ENCODE measurements around the gene DCTPP1.

Gene DCTPP1

GRCh38 chr16:30434852-30435251, 5.0 kb upstream of the DCTPP1 start:
- Histone ChIP-seq H3K27ac (ENCODE audit: insufficient read depth, low read depth, low read length, poor library complexity, severe bottlenecking) (no peak overlapping the region), H3K36me3 (ENCODE audit: control insufficient read depth, insufficient read depth, low read length) (no peaks in the 10 kb centered on the region), H3K4me3 (ENCODE audit: insufficient read depth, low read depth, low read length) (no peak overlapping the region), H3K27me3 (ENCODE audit: control insufficient read depth, insufficient read depth, low read length, poor library complexity, severe bottlenecking) (peaks cover 5% of the 10 kb centered on the region), H3K9me3 (ENCODE audit: control insufficient read depth, low read length) (no peaks in the 10 kb centered on the region), H3K4me1 (ENCODE audit: control insufficient read depth, insufficient read depth, low read length) (no peaks in the 10 kb centered on the region)
- WGBS, 2 experiments = 76% methylated on average over 4 of the region's 4 CpGs

DNA sequence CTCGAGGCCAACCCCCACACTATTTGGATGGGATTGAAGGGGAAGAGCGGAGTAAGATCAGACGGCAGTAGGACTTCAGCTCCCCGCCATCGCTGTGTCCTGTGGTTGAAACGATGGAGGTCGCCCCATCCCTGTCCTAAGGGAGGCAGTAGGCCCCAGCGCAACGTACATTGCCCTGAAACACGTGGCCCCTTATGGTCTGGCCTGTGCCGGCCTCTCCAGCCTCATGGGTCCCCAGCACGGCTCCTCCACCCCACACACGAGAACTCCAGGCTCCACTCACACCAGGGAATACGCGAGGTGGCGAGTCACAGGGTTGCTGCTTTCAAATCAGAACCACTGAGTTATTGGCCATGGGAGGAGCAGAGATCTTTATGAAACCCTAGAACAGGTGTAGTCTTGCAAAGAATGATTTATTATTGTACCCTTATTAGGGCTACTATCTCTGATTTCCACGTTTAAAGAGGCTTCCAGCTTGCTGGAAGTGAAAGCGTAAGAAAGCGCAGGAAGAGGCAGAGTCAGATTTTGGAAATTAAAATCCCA, 669 bp upstream of the DCTPP1 start:
- Histone ChIP-seq H3K27me3 (ENCODE audit: control insufficient read depth, insufficient read depth, low read length, poor library complexity, severe bottlenecking) (peaks cover 5% of the 10 kb centered on the region), H3K27ac (ENCODE audit: insufficient read depth, low read depth, low read length, poor library complexity, severe bottlenecking) (no peak overlapping the region), H3K4me1 (ENCODE audit: control insufficient read depth, insufficient read depth, low read length) (no peaks in the 10 kb centered on the region), H3K4me3 (ENCODE audit: insufficient read depth, low read depth, low read length) (peak overlapping the region; percentile 5), H3K9me3 (ENCODE audit: control insufficient read depth, low read length) (no peaks in the 10 kb centered on the region), H3K36me3 (ENCODE audit: control insufficient read depth, insufficient read depth, low read length) (no peaks in the 10 kb centered on the region)
- 55 to 60% methylated on average over 19 of the region's 19 CpGs for WGBS, 2 experiments

- Histone ChIP-seq H3K4me1 (ENCODE audit: control insufficient read depth, insufficient read depth, low read length) (no peaks in the 10 kb centered on the region), H3K27me3 (ENCODE audit: control insufficient read depth, insufficient read depth, low read length, poor library complexity, severe bottlenecking) (peaks cover 5% of the 10 kb centered on the region), H3K27ac (ENCODE audit: insufficient read depth, low read depth, low read length, poor library complexity, severe bottlenecking) (no peak overlapping the region), H3K4me3 (ENCODE audit: insufficient read depth, low read depth, low read length) (peak overlapping the region; percentile 85), H3K9me3 (ENCODE audit: control insufficient read depth, low read length) (no peaks in the 10 kb centered on the region), H3K36me3 (ENCODE audit: control insufficient read depth, insufficient read depth, low read length) (peaks cover 5% of the 10 kb centered on the region)
- WGBS, 2 experiments = 3 to 4% methylated on average over 11 of the region's 11 CpGs
These were observed 482 bp downstream of the DCTPP1 start for GRCh38 chr16:30429418-30429677.

- Histone ChIP-seq H3K4me1 (ENCODE audit: control insufficient read depth, insufficient read depth, low read length) (no peaks in the 10 kb centered on the region), H3K27me3 (ENCODE audit: control insufficient read depth, insufficient read depth, low read length, poor library complexity, severe bottlenecking) (no peaks in the 10 kb centered on the region), H3K27ac (ENCODE audit: insufficient read depth, low read depth, low read length, poor library complexity, severe bottlenecking) (no peak overlapping the region), H3K36me3 (ENCODE audit: control insufficient read depth, insufficient read depth, low read length) (peaks cover 17% of the 10 kb centered on the region), H3K9me3 (ENCODE audit: control insufficient read depth, low read length) (no peaks in the 10 kb centered on the region), H3K4me3 (ENCODE audit: insufficient read depth, low read depth, low read length) (no peak overlapping the region)
- 95 to 98% methylated on average over 4 of the region's 4 CpGs for WGBS, 2 experiments
These were observed 1.8 kb downstream of the DCTPP1 start for GRCh38 chr16:30428055-30428454.

GRCh38 chr16:30421010-30421409, 8.8 kb downstream of the DCTPP1 start:
- WGBS, 2 experiments = 92 to 95% methylated on average over 5 of the region's 5 CpGs
- H3K4me3 ChIP-seq (ENCODE audit: insufficient read depth, low read depth, low read length) = no peak overlapping the region
- no peak overlapping the region for H3K27ac ChIP-seq (ENCODE audit: insufficient read depth, low read depth, low read length, poor library complexity, severe bottlenecking)
- no peaks in the 10 kb centered on the region for H3K27me3 ChIP-seq (ENCODE audit: control insufficient read depth, insufficient read depth, low read length, poor library complexity, severe bottlenecking)
- peaks cover 5% of the 10 kb centered on the region for H3K4me1 ChIP-seq (ENCODE audit: control insufficient read depth, insufficient read depth, low read length)
- H3K36me3 ChIP-seq (ENCODE audit: control insufficient read depth, insufficient read depth, low read length) = peaks cover 24% of the 10 kb centered on the region
- no peaks in the 10 kb centered on the region for H3K9me3 ChIP-seq (ENCODE audit: control insufficient read depth, low read length)

DNA sequence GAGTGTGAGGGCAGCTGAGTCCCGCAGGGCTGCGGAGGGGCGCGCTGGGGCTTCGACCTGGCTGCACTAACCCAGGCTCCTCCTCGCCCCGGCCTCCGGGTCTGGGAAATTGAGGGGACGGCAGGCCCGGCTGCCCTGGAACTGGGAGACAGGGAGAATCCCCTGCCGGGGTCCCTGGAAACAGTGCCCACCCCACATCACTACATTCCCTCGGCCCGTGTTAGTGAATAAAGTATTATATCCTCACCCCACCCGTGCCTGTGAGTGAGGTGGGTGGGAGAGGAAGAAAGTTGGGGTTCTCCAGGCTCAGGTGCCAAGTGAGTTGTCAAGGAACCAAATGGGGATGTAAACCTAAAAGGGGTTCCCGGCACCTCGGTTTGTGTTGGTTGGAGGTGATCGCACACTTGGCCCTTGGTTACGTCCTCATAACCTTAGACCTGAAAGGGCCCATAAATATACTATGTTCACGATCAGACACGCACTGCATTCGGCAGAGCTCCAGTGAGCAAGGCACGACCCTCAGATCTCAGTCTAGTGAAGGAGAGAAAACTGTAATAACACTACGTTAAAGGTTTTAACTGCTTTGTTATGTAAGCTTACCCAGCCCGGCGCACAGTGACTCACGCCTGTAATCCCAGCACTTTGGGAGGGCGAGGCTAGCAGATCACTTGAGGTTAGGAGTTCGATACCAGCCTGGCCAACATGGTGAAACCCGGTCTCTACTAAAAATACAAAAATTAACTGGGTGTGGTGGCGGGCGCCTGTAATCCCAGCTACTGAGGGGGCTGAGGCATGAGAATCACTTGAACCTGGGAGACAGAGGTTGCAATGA, 11.3 kb downstream of the DCTPP1 start:
- H3K9me3 ChIP-seq (ENCODE audit: control insufficient read depth, low read length) = no peaks in the 10 kb centered on the region
- H3K36me3 ChIP-seq (ENCODE audit: control insufficient read depth, insufficient read depth, low read length) = peaks cover 15% of the 10 kb centered on the region
- peak overlapping the region; percentile 50 for H3K27ac ChIP-seq (ENCODE audit: insufficient read depth, low read depth, low read length, poor library complexity, severe bottlenecking)
- WGBS, 2 experiments = 66 to 67% methylated on average over 28 to 30 of the region's 31 CpGs
- H3K4me1 ChIP-seq (ENCODE audit: control insufficient read depth, insufficient read depth, low read length) = peaks cover 5% of the 10 kb centered on the region
- no peaks in the 10 kb centered on the region for H3K27me3 ChIP-seq (ENCODE audit: control insufficient read depth, insufficient read depth, low read length, poor library complexity, severe bottlenecking)
- peak overlapping the region; percentile 45 for H3K4me3 ChIP-seq (ENCODE audit: insufficient read depth, low read depth, low read length)

DNA sequence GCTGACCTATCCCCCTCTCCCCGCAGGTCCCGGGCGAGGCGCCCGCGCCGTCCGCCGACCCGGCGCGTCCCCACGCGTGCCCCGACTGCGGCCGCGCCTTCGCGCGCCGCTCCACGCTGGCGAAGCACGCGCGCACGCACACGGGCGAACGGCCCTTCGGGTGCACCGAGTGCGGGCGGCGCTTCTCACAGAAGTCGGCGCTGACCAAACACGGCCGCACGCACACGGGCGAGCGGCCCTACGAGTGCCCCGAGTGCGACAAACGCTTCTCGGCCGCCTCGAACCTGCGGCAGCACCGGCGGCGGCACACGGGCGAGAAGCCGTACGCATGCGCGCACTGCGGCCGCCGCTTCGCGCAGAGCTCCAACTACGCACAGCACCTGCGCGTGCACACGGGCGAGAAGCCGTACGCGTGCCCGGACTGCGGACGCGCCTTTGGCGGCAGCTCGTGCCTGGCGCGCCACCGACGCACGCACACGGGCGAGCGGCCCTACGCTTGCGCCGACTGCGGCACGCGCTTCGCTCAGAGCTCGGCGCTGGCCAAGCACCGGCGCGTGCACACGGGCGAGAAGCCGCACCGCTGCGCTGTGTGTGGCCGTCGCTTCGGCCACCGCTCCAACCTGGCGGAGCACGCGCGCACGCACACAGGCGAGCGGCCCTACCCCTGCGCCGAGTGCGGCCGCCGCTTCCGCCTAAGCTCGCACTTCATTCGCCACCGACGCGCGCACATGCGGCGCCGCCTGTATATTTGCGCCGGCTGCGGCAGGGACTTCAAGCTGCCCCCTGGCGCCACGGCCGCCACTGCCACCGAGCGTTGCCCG, 12.1 kb downstream of the DCTPP1 start:
- peaks cover 5% of the 10 kb centered on the region for H3K4me1 ChIP-seq (ENCODE audit: control insufficient read depth, insufficient read depth, low read length)
- WGBS, 2 experiments = 3 to 4% methylated on average over 140 of the region's 140 CpGs
- H3K9me3 ChIP-seq (ENCODE audit: control insufficient read depth, low read length) = no peaks in the 10 kb centered on the region
- peak overlapping the region; percentile 50 for H3K27ac ChIP-seq (ENCODE audit: insufficient read depth, low read depth, low read length, poor library complexity, severe bottlenecking)
- peaks cover 13% of the 10 kb centered on the region for H3K36me3 ChIP-seq (ENCODE audit: control insufficient read depth, insufficient read depth, low read length)
- no peaks in the 10 kb centered on the region for H3K27me3 ChIP-seq (ENCODE audit: control insufficient read depth, insufficient read depth, low read length, poor library complexity, severe bottlenecking)
- H3K4me3 ChIP-seq (ENCODE audit: insufficient read depth, low read depth, low read length) = peak overlapping the region; percentile 45

DNA sequence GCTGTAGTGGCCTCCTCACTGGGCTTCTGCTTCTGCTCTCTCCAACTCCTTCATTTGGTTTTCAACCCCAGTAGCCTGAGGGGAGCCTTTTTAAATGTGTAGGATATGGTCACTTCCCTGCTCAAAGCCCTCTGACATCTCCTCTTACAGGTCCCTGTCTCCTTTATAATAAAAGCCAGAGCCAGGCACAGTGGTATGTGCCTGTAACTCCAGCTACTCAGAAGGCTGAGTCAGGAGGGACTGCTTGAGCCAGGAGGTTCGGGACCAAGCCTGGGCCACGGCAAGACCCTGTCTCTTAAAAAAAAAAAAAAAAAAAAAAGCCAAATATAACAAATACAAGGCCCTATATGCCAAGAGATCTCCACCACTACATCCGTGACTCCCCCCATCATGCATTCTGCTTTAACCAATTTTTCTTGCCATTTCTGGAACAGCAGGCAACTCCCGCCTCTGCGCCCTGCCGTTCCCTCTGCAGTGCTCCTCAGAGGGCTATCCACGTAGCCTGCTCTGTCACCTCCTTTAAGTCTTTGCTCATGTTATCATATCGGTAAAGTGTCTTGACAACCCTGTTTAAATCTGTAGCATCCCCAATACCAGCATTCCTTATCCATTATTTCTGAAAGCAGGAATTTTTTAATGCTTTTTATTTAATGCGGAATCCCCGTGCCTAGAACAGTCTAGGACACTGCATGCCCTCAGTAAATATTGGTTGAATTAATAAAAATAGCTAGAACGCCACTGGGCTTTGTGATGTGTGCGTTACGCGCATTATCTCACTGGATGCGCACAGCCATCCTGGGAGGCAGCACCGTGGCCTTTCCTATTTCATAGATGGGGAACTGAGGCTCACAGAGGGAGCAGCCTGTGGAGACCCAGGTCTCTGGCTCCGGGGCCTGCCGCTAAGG, 13.0 kb downstream of the DCTPP1 start:
- Histone ChIP-seq H3K4me3 (ENCODE audit: insufficient read depth, low read depth, low read length) (peak overlapping the region; percentile 45), H3K4me1 (ENCODE audit: control insufficient read depth, insufficient read depth, low read length) (peaks cover 5% of the 10 kb centered on the region), H3K27ac (ENCODE audit: insufficient read depth, low read depth, low read length, poor library complexity, severe bottlenecking) (peak overlapping the region; percentile 50), H3K9me3 (ENCODE audit: control insufficient read depth, low read length) (no peaks in the 10 kb centered on the region), H3K27me3 (ENCODE audit: control insufficient read depth, insufficient read depth, low read length, poor library complexity, severe bottlenecking) (no peaks in the 10 kb centered on the region), H3K36me3 (ENCODE audit: control insufficient read depth, insufficient read depth, low read length) (peaks cover 13% of the 10 kb centered on the region)
- WGBS, 2 experiments = 79 to 81% methylated on average over 18 of the region's 18 CpGs

DNA sequence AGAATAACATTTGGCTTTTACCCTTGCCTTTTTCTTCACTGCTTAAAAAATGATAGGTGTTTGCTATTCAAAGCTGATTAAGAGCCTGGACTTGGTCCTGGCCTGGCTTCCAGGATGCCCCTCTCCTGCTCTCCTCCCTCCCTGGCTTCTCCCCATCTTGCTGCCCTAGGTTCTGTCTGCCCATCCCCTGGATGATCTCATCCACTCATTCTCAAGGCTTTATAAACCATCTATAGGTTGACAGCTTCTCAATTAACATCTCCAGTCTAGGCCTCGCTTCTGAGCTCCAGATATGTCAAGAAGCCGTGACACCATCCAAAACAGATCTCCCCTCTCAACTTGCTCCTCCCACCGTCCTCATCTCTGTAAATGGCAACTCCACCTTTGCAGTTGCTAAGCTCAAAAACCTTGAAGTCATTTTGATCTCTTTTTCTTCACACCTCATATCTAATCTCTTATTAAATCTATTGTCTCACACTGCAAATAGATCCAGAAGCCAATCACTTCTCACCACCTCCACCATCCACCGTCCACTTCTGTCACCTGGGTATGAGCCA, 13.7 kb downstream of the DCTPP1 start:
- H3K9me3 ChIP-seq (ENCODE audit: control insufficient read depth, low read length) = no peaks in the 10 kb centered on the region
- H3K27ac ChIP-seq (ENCODE audit: insufficient read depth, low read depth, low read length, poor library complexity, severe bottlenecking) = no peak overlapping the region
- 90 to 92% methylated on average over 4 of the region's 4 CpGs for WGBS, 2 experiments
- H3K27me3 ChIP-seq (ENCODE audit: control insufficient read depth, insufficient read depth, low read length, poor library complexity, severe bottlenecking) = no peaks in the 10 kb centered on the region
- H3K36me3 ChIP-seq (ENCODE audit: control insufficient read depth, insufficient read depth, low read length) = peaks cover 12% of the 10 kb centered on the region
- no peak overlapping the region for H3K4me3 ChIP-seq (ENCODE audit: insufficient read depth, low read depth, low read length)
- H3K4me1 ChIP-seq (ENCODE audit: control insufficient read depth, insufficient read depth, low read length) = peaks cover 5% of the 10 kb centered on the region

Measured in ectodermal cell (in vitro differentiated cells).